Lower lobe of right lung (tissue), 2 donors: ENCODE results near the gene CELF4. TPM values are rescaled to one million over a fixed set of nuclear protein-coding genes. Genes with fewer than 3 reads are reported as not detected.

Experiments used
- ATAC-seq, 2 donors: fragments of 200-7000 bp; cut with Tn5 transposase; one replicate each; pipeline ENCODE4 v1.9.1; 2020 to 2022; ENCODE audit warnings: mild to moderate bottlenecking in 2 of 2, moderate library complexity in 2 of 2
- DNase-seq: peaks from one replicate; pipeline ENCODE4 v3.0.0-alpha.2; 2020
- H3K27ac ChIP-seq: fragments of 200-600 bp; one replicate; pipeline ENCODE4 v1.8.0; 2022
- H3K27me3 ChIP-seq: fragments of 200-600 bp; one replicate; pipeline ENCODE4 v1.8.0; 2022; ENCODE audit warnings: low read depth
- H3K36me3 ChIP-seq: fragments of 200-600 bp; one replicate; pipeline ENCODE4 v1.8.0; 2022; ENCODE audit warnings: mild to moderate bottlenecking
- H3K4me1 ChIP-seq: fragments of 200-600 bp; one replicate; pipeline ENCODE4 v1.8.0; 2022
- H3K4me3 ChIP-seq: fragments of 200-600 bp; one replicate; pipeline ENCODE4 v1.8.0; 2022; ENCODE audit warnings: mild to moderate bottlenecking
- H3K9me3 ChIP-seq: fragments of 200-600 bp; one replicate; pipeline ENCODE4 v1.8.0; 2022
- CTCF ChIP-seq: fragments of 200-600 bp; IDR thresholded peaks from one replicate; pipeline ENCODE4 v1.8.0; 2022; ENCODE audit warnings: antibody characterized with exemption, mild to moderate bottlenecking
- intact Hi-C: fragments of 100-400 bp; cut with DNase I; formaldehyde crosslinking; loops from one replicate; pipeline ENCODE4 v1.11.0; 2022
- total RNA-seq: library from RNA; stranded (reverse); fragmentation: NEBNext Ultra II Directional; extraction: Animal tissue kit (Norgen Biotek cat#: 25700); gene quantifications from one replicate; pipeline ENCODE4 v1.2.1, GENCODE V29; 2021
- donor health status: DM: no; HTN: yes; CAD: no; lungs with severe emphysema.

Gene CELF4
- total RNA-seq, 1 donor from 2014 or later: 0.38 TPM

GRCh38 chr18:37378336-37379010, 187.1 kb downstream of the CELF4 start:
- Histone ChIP-seq H3K36me3 (no peaks in the 10 kb centered on the region), H3K27me3 (peaks cover 5% of the 10 kb centered on the region), H3K4me1 (no peaks in the 10 kb centered on the region), H3K4me3 (no peak overlapping the region), H3K27ac (no peak overlapping the region), H3K9me3 (no peaks in the 10 kb centered on the region)
- intact Hi-C loops: no loop called here
- DNase-seq: no peak
- TF ChIP-seq CTCF: no peak
- ATAC-seq: no peak

DNA sequence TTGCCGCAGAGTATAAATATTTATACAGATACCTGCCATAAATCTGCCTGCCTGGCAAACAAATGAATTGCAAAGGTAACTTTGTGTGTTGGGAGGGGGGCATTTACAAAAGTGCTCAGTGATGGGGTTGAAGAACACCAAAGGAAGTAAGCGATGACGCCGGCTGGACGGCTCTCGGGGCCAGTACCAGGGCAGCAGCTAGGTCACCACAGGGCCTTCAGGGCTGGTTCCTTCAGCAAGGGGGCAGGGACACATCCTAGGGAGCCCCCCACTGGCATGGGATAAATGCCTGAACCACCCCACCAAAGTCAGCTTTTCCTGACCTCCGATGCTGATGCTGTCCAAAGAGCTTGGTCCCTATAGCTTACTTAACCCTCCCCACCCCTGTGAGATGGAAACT, 190.4 kb downstream of the CELF4 start:
- no peaks in the 10 kb centered on the region for H3K9me3 ChIP-seq
- H3K27me3 ChIP-seq: peaks cover 5% of the 10 kb centered on the region
- TF ChIP-seq CTCF: no peak
- H3K4me1 ChIP-seq: no peaks in the 10 kb centered on the region
- ATAC-seq (no peak), DNase-seq (no peak)
- no peak overlapping the region for H3K27ac ChIP-seq
- intact Hi-C loops: no loop called here
- H3K36me3 ChIP-seq: no peaks in the 10 kb centered on the region
- H3K4me3 ChIP-seq: no peak overlapping the region

GRCh38 chr18:37368110-37368954, 197.3 kb downstream of the CELF4 start:
- H3K27ac ChIP-seq: no peak overlapping the region
- no peak overlapping the region for H3K4me3 ChIP-seq
- no peaks in the 10 kb centered on the region for H3K9me3 ChIP-seq
- ATAC-seq: no peak
- H3K4me1 ChIP-seq: peaks cover 8% of the 10 kb centered on the region
- intact Hi-C loops: no loop called here
- DNase-seq: no peak
- no peaks in the 10 kb centered on the region for H3K36me3 ChIP-seq
- TF ChIP-seq CTCF: no peak
- H3K27me3 ChIP-seq: no peaks in the 10 kb centered on the region

DNA sequence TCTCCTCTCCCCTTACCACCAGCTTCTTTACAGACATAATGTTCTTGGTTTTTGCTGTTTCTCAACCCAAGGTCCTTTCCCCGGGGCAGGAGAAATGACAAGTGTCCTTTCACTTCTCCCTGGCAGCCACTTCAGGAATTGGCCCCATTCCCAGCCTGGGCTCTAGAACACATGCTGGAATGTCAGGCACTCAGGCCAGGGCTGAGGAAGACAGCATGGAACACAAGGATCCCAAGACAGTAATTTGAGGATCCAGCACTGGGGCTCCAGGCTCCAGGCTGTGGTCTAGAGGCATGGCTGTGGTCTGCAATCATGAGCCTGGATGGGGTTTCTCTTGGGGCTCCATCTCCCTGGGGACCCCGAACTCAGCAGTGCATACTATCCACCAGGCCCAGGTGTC, 201.4 kb downstream of the CELF4 start:
- H3K27ac ChIP-seq: no peak overlapping the region
- DNase-seq: peak; percentile 88

More for the DNA sequence above, 201.4 kb downstream of the CELF4 start:
- Histone ChIP-seq H3K4me3 (no peak overlapping the region), H3K9me3 (no peaks in the 10 kb centered on the region), H3K27me3 (peaks cover 4% of the 10 kb centered on the region), H3K36me3 (no peaks in the 10 kb centered on the region), H3K4me1 (peaks cover 9% of the 10 kb centered on the region)
- intact Hi-C loops: no loop called here
- peak; percentile 69 to 92 for ATAC-seq
- no peak for TF ChIP-seq CTCF
